ENCODE measurements around the gene TMTC4.

DNA sequence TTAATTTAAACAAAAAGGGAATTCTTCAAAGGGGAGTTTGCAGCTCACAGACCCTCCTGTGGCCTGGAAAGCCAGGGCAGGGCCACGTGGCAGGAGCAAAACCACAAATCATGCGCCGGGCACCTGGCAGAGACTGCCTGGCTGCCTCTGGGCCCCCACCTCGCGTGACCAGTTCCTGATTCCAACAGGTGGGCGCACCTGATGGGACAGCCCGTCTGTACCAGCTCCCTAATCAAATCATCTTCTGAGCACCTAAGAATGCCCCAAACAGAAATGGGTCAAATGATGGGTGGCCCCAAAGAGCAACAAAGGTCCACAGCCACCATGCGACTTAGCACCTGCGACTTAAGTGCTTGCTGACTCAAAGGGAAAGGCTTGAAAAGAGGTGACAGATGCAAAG lies 9.2 kb downstream of the TMTC4 start:
- TF ChIP-seq POLR2A (IDR thresholded peaks at IDR 0.05) = no peak
- TF ChIP-seq, protein P1, sequence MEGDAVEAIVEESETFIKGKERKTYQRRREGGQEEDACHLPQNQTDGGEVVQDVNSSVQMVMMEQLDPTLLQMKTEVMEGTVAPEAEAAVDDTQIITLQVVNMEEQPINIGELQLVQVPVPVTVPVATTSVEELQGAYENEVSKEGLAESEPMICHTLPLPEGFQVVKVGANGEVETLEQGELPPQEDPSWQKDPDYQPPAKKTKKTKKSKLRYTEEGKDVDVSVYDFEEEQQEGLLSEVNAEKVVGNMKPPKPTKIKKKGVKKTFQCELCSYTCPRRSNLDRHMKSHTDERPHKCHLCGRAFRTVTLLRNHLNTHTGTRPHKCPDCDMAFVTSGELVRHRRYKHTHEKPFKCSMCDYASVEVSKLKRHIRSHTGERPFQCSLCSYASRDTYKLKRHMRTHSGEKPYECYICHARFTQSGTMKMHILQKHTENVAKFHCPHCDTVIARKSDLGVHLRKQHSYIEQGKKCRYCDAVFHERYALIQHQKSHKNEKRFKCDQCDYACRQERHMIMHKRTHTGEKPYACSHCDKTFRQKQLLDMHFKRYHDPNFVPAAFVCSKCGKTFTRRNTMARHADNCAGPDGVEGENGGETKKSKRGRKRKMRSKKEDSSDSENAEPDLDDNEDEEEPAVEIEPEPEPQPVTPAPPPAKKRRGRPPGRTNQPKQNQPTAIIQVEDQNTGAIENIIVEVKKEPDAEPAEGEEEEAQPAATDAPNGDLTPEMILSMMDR (IDR thresholded peaks at IDR 0.05) = no peak
